ENCODE results near the gene NUBP2. TPM values are rescaled to one million over a fixed set of nuclear protein-coding genes. Genes with fewer than 3 reads are reported as not detected.

NUBP2 gene
- total and polyA plus RNA-seq, 2 donors (not counting 3 experiments of a cell fraction or from before 2014, with no cell fraction given), result 55.0 to 69.6 TPM

DNA sequence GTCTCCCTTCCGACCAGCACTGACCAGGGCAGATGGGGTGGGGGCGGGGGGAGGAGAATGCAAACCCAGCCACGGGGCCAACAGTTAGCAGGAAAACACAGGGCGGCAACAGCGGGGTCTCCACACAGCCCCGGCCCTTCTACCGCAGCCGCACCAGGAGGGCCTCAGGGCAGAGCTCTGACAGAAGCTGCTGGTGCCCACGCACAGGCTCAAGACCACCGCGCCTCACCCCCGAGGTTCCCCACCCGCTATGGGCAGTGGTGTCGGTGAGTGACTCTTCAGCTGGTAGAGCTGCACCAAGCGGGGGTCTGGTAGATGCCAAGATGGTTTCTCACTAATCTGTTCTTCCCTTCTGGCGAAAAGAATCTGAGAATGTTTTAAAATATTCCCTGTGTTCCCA is 27.8 kb downstream of the NUBP2 start:
- H2AFZ ChIP-seq (ENCODE audit: low read depth, low read length), result no peak overlapping the region
- POLR2A ChIA-PET, result no interaction called here
- H3K27me3 ChIP-seq (ENCODE audit: control insufficient read depth in 2 of 2, insufficient read depth in 2 of 2, low read length in 2 of 2), result no peaks in the 10 kb centered on the region
- no TSS peak for BruUV-seq (replicated peaks)
- no peak overlapping the region for H3K9ac ChIP-seq (replicated peaks; ENCODE audit: extremely low read depth, insufficient read depth, low read length)
- intact Hi-C loops (cut with micrococcal nuclease), result no loop called here
- no peak overlapping the region for H3K4me2 ChIP-seq (ENCODE audit: insufficient read depth, low read length)
- no peak overlapping the region for H3K4me3 ChIP-seq (replicated peaks in 1 of 3; ENCODE audit: insufficient read depth in 1 of 3, low read depth in 1 of 3, low read length in 3 of 3)
- no peaks in the 10 kb centered on the region for H3K9me1 ChIP-seq (replicated peaks; ENCODE audit: control insufficient read depth, extremely low read depth, insufficient read depth, low read length)
- H3K36me3 ChIP-seq (ENCODE audit: control insufficient read depth in 2 of 2, extremely low read depth in 1 of 2, insufficient read depth in 2 of 2, low read length in 2 of 2), result peaks cover 0 to 26% of the 10 kb centered on the region in 2 experiments
- no peak for DNase-seq (ENCODE audit: low read depth, low spot score)
- CTCF ChIA-PET, result no interaction called here
- no peak overlapping the region for H3K27ac ChIP-seq (ENCODE audit: insufficient read depth, low read depth, low read length)
- TF ChIP-seq MYC (IDR thresholded peaks at IDR 0.05; ENCODE audit: low read depth, low read length) (no peak), GATA2 (IDR thresholded peaks at IDR 0.05; ENCODE audit: insufficient read depth, insufficient read length, low read depth, low read length) (no peak), POLR2A (IDR thresholded peaks at IDR 0.05; ENCODE audit: low read depth, low read length) (no peak), JUN (IDR thresholded peaks at IDR 0.05; ENCODE audit: borderline replicate concordance, insufficient read depth, insufficient read length, low read depth) (no peak), FOS (IDR thresholded peaks at IDR 0.05; ENCODE audit: borderline replicate concordance, insufficient read depth, low read length) (no peak), POLR2AphosphoS5 (IDR thresholded peaks at IDR 0.05; ENCODE audit: insufficient read depth, low read depth, low read length) (no peak), EZH2 (IDR thresholded peaks at IDR 0.05; ENCODE audit: borderline replicate concordance, low read depth, low read length, severe bottlenecking) (no peak)
- TF ChIP-seq, protein P1, sequence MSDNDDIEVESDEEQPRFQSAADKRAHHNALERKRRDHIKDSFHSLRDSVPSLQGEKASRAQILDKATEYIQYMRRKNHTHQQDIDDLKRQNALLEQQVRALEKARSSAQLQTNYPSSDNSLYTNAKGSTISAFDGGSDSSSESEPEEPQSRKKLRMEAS (IDR thresholded peaks at IDR 0.05; ENCODE audit: insufficient read depth, insufficient read length), result no peak
- TF ChIP-seq, protein P2, sequence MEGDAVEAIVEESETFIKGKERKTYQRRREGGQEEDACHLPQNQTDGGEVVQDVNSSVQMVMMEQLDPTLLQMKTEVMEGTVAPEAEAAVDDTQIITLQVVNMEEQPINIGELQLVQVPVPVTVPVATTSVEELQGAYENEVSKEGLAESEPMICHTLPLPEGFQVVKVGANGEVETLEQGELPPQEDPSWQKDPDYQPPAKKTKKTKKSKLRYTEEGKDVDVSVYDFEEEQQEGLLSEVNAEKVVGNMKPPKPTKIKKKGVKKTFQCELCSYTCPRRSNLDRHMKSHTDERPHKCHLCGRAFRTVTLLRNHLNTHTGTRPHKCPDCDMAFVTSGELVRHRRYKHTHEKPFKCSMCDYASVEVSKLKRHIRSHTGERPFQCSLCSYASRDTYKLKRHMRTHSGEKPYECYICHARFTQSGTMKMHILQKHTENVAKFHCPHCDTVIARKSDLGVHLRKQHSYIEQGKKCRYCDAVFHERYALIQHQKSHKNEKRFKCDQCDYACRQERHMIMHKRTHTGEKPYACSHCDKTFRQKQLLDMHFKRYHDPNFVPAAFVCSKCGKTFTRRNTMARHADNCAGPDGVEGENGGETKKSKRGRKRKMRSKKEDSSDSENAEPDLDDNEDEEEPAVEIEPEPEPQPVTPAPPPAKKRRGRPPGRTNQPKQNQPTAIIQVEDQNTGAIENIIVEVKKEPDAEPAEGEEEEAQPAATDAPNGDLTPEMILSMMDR (IDR thresholded peaks at IDR 0.05; ENCODE audit: extremely low read depth in 1 of 2, insufficient read depth in 1 of 2, low read depth in 1 of 2, low read length in 2 of 2), result no peak
- H4K20me1 ChIP-seq (replicated peaks; ENCODE audit: control insufficient read depth, extremely low read depth, insufficient read depth, low read length), result no peaks in the 10 kb centered on the region
- FAIRE-seq, result no peak
- H3K79me2 ChIP-seq (ENCODE audit: control insufficient read depth, insufficient read depth, low read length), result no peaks in the 10 kb centered on the region
- no peaks in the 10 kb centered on the region for H3K9me3 ChIP-seq (replicated peaks; ENCODE audit: control insufficient read depth, insufficient read depth, low read length)
- dilution Hi-C loops (cut with MboI; ENCODE audit: extremely low pct_ligation_motif_present, low sequenced_read_pairs), result no loop called here
- H3K4me1 ChIP-seq (ENCODE audit: control insufficient read depth, extremely low read depth, insufficient read depth, low read length), result no peaks in the 10 kb centered on the region
